Cardiac muscle cell (in vitro differentiated cells and primary cell): ENCODE measurements around the gene ZCCHC7. TPM values are rescaled to one million over a fixed set of nuclear protein-coding genes. Genes with fewer than 3 reads are reported as not detected.
"Not testable (repeated sequence)": the region's sequence is repeated elsewhere in the genome, so short reads cannot be mapped to it uniquely, and the experiment has no call there.

ENCODE experiments used
- DNase-seq, 2 donors: peaks; one replicate each; pipeline versions ENCODE4 v3.0.0 to v3.0.0-alpha.2; 2010 to 2017; ENCODE audit warnings: low read depth in 1 of 2, low spot score in 1 of 2
- H3K27ac ChIP-seq: fragments of 200-600 bp; sonication (generic); 2 replicates; pipeline ENCODE4 v1.5.1; 2016
- H3K27me3 ChIP-seq: fragments of 200-600 bp; sonication (generic); 2 replicates; pipeline ENCODE4 v1.6.0; 2016; ENCODE audit warnings: control low read depth
- H3K36me3 ChIP-seq: fragments of 200-600 bp; sonication (generic); 2 replicates; pipeline ENCODE4 v1.5.1; 2016; ENCODE audit warnings: control low read depth
- H3K4me1 ChIP-seq: fragments of 200-600 bp; sonication (generic); 2 replicates; pipeline ENCODE4 v1.8.1; 2017; ENCODE audit warnings: low read depth, mild to moderate bottlenecking, mixed run types
- H3K4me3 ChIP-seq: fragments of 200-600 bp; sonication (generic); 2 replicates; pipeline ENCODE4 v1.5.1; 2016; ENCODE audit warnings: mild to moderate bottlenecking
- H3K9me3 ChIP-seq: fragments of 200-600 bp; sonication (generic); 2 replicates; pipeline ENCODE4 v1.5.1; 2017; ENCODE audit warnings: low read depth, mild to moderate bottlenecking, control low read depth
- CTCF ChIP-seq: IDR thresholded peaks from 2 replicates; pipeline ENCODE4 v1.5.1; 2012; ENCODE audit warnings: low read depth, mild to moderate bottlenecking, low read length
- polyA plus RNA-seq: library from polyadenylated mRNA; unstranded; fragments of >200 nt; fragmentation: Nextera tagmentation; extraction: Ambion mirVana; gene quantifications from 2 replicates; pipeline ENCODE4 v1.2.1, GENCODE V29; 2016
- total RNA-seq: library from RNA; depleted of rRNA; stranded (reverse); fragments of >200 nt; gene quantifications from 2 replicates; pipeline ENCODE4 v1.2.3, GENCODE V29; 2016

ZCCHC7 gene
- total and polyA plus RNA-seq, 2 experiments from 2014 or later, result 15.0 to 18.8 TPM

GRCh38 chr9:37390759-37391158 lies 270.4 kb downstream of the ZCCHC7 start:
- Histone ChIP-seq H3K4me1 (no peaks in the 10 kb centered on the region), H3K27me3 (no peaks in the 10 kb centered on the region), H3K36me3 (no peaks in the 10 kb centered on the region), H3K4me3 (no peak overlapping the region), H3K9me3 (no peaks in the 10 kb centered on the region), H3K27ac (no peak overlapping the region)
- peak; percentile 28 for TF ChIP-seq CTCF
- DNase-seq, result peak; percentile 22 to 66

- DNase-seq, result no peak
- H3K4me3 ChIP-seq, result no peak overlapping the region
- no peaks in the 10 kb centered on the region for H3K4me1 ChIP-seq
- no peaks in the 10 kb centered on the region for H3K36me3 ChIP-seq
- no peak overlapping the region for H3K27ac ChIP-seq
- H3K9me3 ChIP-seq, result no peaks in the 10 kb centered on the region
- TF ChIP-seq CTCF, result no peak
- no peaks in the 10 kb centered on the region for H3K27me3 ChIP-seq
Observed at GRCh38 chr9:37392272-37392671, 271.9 kb downstream of the ZCCHC7 start.

- Histone ChIP-seq H3K27ac (no peak overlapping the region), H3K4me3 (no peak overlapping the region), H3K4me1 (no peaks in the 10 kb centered on the region), H3K36me3 (no peaks in the 10 kb centered on the region), H3K27me3 (no peaks in the 10 kb centered on the region), H3K9me3 (no peaks in the 10 kb centered on the region)
- no peak for TF ChIP-seq CTCF
- DNase-seq, result no peak
Observed at GRCh38 chr9:37395229-37395628, 274.9 kb downstream of the ZCCHC7 start.

GRCh38 chr9:37395663-37396062 lies 275.3 kb downstream of the ZCCHC7 start:
- H3K27me3 ChIP-seq, result no peaks in the 10 kb centered on the region
- H3K9me3 ChIP-seq, result no peaks in the 10 kb centered on the region
- no peaks in the 10 kb centered on the region for H3K36me3 ChIP-seq
- no peak overlapping the region for H3K27ac ChIP-seq
- TF ChIP-seq CTCF, result no peak
- H3K4me3 ChIP-seq, result no peak overlapping the region
- no peak for DNase-seq
- H3K4me1 ChIP-seq, result no peaks in the 10 kb centered on the region

GRCh38 chr9:37397948-37398347 lies 277.6 kb downstream of the ZCCHC7 start:
- not testable (repeated sequence) for H3K27ac ChIP-seq, H3K36me3 ChIP-seq, H3K4me3 ChIP-seq, H3K27me3 ChIP-seq, H3K4me1 ChIP-seq, DNase-seq, H3K9me3 ChIP-seq

- no peak for TF ChIP-seq CTCF
- no peak overlapping the region for H3K27ac ChIP-seq
Observed at GRCh38 chr9:37398464-37399025, 278.2 kb downstream of the ZCCHC7 start.

More at GRCh38 chr9:37398464-37399025, 278.2 kb downstream of the ZCCHC7 start:
- no peaks in the 10 kb centered on the region for H3K27me3 ChIP-seq
- DNase-seq, result no peak
- no peaks in the 10 kb centered on the region for H3K4me1 ChIP-seq
- no peaks in the 10 kb centered on the region for H3K36me3 ChIP-seq
- no peak overlapping the region for H3K4me3 ChIP-seq
- no peaks in the 10 kb centered on the region for H3K9me3 ChIP-seq
